Measurements from ENCODE around the gene HOXA5. TPM values are rescaled to one million over a fixed set of nuclear protein-coding genes. Genes with fewer than 3 reads are reported as not detected.
A peak's percentile ranks its signal among the peaks of the same experiment; 100 is the strongest.

HOXA5 gene
- total and polyA plus RNA-seq, 2 of the 8 experiments (the other 6 are each of a cell fraction or from before 2014, with no cell fraction given), result not detected

DNA sequence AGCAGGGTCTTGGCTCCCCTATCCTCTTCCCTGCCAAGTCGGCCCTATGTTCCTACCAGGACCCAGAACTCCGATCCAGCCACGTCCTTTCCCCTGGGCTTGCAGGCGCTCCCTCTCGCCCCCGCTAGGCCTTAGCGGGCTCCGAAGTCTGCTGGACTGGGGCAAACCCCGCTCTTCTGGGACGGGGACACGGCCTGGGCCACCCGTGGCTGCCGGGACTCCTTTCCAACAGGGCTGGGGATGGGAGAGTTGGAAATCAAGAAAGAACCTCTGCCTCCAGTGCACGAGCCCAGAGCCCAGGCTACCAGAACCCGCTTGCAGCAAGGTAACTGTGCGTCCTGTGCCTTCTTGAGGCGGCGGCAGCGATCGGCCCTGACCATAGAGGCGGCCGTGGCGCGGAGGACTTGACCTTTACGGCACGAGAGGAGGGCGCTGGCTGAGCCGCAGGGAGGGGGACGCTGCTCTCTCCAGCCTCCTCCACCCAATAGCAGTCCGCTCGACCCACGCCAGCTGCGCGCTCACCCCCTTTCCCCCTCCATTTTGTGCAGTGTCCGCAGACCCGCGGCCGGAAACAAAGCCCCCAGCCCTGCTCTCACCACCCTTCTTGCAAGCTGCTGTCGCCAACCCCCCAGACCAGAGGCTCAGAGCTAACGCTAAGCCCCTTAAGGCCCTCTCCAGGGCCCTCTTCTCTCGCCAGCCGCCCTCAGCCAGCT lies 48.5 kb upstream of the HOXA5 start (continued):
- TF ChIP-seq, protein P1, sequence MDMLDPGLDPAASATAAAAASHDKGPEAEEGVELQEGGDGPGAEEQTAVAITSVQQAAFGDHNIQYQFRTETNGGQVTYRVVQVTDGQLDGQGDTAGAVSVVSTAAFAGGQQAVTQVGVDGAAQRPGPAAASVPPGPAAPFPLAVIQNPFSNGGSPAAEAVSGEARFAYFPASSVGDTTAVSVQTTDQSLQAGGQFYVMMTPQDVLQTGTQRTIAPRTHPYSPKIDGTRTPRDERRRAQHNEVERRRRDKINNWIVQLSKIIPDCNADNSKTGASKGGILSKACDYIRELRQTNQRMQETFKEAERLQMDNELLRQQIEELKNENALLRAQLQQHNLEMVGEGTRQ (IDR thresholded peaks at IDR 0.05; ENCODE audit: low read length), result no peak
- 0 out of 2 replicates have a peak, but pooled peaks have one; percentile 60 for TF ChIP-seq CBX8 (IDR thresholded peaks at IDR 0.05; ENCODE audit: borderline replicate concordance, low read depth, low read length)
